Measurements from ENCODE around the gene PHKB.

PHKB gene

GRCh38 chr16:47734081-47734857, 273.1 kb downstream of the PHKB start:
- no peak for DNase-seq

GRCh38 chr16:47734987-47735594, 274.0 kb downstream of the PHKB start:
- no peak for DNase-seq

DNA sequence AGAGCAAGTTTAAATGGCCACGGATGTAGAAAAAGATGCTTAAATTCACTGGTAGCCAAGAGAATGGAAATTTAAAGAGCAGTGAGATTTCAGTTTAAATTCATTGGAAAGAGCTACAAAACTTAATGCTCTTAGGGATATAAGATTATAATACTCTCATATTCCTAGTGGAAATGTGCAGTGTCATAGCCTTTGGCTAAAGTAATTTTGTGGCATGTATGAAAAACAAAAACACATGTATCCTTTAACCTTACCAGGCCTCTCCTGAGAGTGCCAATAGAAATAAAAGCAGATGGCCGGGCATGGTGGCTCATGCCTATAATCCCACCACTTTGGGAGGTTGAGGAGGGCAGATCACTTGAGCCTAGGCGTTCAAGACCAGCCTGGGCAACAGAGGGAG, 289.2 kb downstream of the PHKB start:
- DNase-seq: no peak

Data from inflammatory macrophage treated with lipopolysaccharide for 1 hour (primary cell).